H1 (cell line): ENCODE measurements around the gene MPLKIP. TPM values are rescaled to one million over a fixed set of nuclear protein-coding genes. Genes with fewer than 3 reads are reported as not detected.

ENCODE experiments used
- EZH2 ChIP-seq: fragments of 200-600 bp; sonication (generic); IDR thresholded peaks from 2 replicates; pipeline ENCODE4 v1.7.1; 2012; ENCODE audit warnings: low read depth, mild to moderate bottlenecking, moderate library complexity, low read length, inconsistent platforms; ENCODE audit not compliant: severe bottlenecking
- RAD21 ChIP-seq, 2 experiments: IDR thresholded peaks in 1 of 2; conservative IDR thresholded peaks in 1 of 2; 2 replicates each; pipeline ENCODE4 v1.6.1; 2011; ENCODE audit warnings: low read depth in 2 of 2, low read length in 2 of 2, improper control_type of control experiment in 1 of 2, inconsistent platforms in 1 of 2, mild to moderate bottlenecking in 1 of 2, moderate library complexity in 1 of 2
- RBBP5 ChIP-seq: IDR thresholded peaks from 2 replicates; pipeline ENCODE4 v1.7.1; 2012; ENCODE audit warnings: low read depth, mild to moderate bottlenecking, inconsistent platforms, low read length, moderate library complexity, borderline replicate concordance
- polyA plus RNA-seq, 7 experiments: library from polyadenylated mRNA; depleted of rRNA in 3 of 7; stranded (reverse) in 5 of 7; unstranded in 2 of 7; fragments of >200 nt in 5 of 7; fragments of 200-250 nt in 2 of 7; gene quantifications; 1 replicate in 5 of 7; 2 replicates in 1 of 7; 4 replicates in 1 of 7; pipeline versions ENCODE4 v1.2.1 to v1.2.3, GENCODE V29; 2011 to 2013; ENCODE audit warnings: missing spikeins in 2 of 7, mixed read lengths in 2 of 7
- total RNA-seq: library from RNA; stranded (reverse); fragmentation: NEBNext Ultra II Directional; extraction: Animal tissue kit (Norgen Biotek cat#: 25700); gene quantifications from 2 replicates; pipeline ENCODE4 v1.2.1, GENCODE V29; 2021
- TF ChIP-seq, protein P1 (sequence below): fragments of 300-600 bp; sonication (generic); IDR thresholded peaks from 2 replicates; pipeline ENCODE4 v1.7.1; 2012; ENCODE audit warnings: low read length, moderate library complexity, mild to moderate bottlenecking, inconsistent platforms; ENCODE audit not compliant: insufficient replicate concordance

MPLKIP gene
- total and polyA plus RNA-seq, 2 of the 8 experiments (the other 6 are each of a cell fraction or from before 2014, with no cell fraction given) = 57.2 to 73.4 TPM

GRCh38 chr7:40120020-40120419, 14.4 kb downstream of the MPLKIP start (continued):
- TF ChIP-seq, protein P1, sequence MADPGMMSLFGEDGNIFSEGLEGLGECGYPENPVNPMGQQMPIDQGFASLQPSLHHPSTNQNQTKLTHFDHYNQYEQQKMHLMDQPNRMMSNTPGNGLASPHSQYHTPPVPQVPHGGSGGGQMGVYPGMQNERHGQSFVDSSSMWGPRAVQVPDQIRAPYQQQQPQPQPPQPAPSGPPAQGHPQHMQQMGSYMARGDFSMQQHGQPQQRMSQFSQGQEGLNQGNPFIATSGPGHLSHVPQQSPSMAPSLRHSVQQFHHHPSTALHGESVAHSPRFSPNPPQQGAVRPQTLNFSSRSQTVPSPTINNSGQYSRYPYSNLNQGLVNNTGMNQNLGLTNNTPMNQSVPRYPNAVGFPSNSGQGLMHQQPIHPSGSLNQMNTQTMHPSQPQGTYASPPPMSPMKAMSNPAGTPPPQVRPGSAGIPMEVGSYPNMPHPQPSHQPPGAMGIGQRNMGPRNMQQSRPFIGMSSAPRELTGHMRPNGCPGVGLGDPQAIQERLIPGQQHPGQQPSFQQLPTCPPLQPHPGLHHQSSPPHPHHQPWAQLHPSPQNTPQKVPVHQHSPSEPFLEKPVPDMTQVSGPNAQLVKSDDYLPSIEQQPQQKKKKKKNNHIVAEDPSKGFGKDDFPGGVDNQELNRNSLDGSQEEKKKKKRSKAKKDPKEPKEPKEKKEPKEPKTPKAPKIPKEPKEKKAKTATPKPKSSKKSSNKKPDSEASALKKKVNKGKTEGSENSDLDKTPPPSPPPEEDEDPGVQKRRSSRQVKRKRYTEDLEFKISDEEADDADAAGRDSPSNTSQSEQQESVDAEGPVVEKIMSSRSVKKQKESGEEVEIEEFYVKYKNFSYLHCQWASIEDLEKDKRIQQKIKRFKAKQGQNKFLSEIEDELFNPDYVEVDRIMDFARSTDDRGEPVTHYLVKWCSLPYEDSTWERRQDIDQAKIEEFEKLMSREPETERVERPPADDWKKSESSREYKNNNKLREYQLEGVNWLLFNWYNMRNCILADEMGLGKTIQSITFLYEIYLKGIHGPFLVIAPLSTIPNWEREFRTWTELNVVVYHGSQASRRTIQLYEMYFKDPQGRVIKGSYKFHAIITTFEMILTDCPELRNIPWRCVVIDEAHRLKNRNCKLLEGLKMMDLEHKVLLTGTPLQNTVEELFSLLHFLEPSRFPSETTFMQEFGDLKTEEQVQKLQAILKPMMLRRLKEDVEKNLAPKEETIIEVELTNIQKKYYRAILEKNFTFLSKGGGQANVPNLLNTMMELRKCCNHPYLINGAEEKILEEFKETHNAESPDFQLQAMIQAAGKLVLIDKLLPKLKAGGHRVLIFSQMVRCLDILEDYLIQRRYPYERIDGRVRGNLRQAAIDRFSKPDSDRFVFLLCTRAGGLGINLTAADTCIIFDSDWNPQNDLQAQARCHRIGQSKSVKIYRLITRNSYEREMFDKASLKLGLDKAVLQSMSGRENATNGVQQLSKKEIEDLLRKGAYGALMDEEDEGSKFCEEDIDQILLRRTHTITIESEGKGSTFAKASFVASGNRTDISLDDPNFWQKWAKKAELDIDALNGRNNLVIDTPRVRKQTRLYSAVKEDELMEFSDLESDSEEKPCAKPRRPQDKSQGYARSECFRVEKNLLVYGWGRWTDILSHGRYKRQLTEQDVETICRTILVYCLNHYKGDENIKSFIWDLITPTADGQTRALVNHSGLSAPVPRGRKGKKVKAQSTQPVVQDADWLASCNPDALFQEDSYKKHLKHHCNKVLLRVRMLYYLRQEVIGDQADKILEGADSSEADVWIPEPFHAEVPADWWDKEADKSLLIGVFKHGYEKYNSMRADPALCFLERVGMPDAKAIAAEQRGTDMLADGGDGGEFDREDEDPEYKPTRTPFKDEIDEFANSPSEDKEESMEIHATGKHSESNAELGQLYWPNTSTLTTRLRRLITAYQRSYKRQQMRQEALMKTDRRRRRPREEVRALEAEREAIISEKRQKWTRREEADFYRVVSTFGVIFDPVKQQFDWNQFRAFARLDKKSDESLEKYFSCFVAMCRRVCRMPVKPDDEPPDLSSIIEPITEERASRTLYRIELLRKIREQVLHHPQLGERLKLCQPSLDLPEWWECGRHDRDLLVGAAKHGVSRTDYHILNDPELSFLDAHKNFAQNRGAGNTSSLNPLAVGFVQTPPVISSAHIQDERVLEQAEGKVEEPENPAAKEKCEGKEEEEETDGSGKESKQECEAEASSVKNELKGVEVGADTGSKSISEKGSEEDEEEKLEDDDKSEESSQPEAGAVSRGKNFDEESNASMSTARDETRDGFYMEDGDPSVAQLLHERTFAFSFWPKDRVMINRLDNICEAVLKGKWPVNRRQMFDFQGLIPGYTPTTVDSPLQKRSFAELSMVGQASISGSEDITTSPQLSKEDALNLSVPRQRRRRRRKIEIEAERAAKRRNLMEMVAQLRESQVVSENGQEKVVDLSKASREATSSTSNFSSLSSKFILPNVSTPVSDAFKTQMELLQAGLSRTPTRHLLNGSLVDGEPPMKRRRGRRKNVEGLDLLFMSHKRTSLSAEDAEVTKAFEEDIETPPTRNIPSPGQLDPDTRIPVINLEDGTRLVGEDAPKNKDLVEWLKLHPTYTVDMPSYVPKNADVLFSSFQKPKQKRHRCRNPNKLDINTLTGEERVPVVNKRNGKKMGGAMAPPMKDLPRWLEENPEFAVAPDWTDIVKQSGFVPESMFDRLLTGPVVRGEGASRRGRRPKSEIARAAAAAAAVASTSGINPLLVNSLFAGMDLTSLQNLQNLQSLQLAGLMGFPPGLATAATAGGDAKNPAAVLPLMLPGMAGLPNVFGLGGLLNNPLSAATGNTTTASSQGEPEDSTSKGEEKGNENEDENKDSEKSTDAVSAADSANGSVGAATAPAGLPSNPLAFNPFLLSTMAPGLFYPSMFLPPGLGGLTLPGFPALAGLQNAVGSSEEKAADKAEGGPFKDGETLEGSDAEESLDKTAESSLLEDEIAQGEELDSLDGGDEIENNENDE = no peak
- TF ChIP-seq EZH2 (no peak), RBBP5 (no peak), RAD21 (IDR thresholded peaks at IDR 0.05 in 1 of 2, conservative IDR thresholded peaks at IDR 0.05 in 1 of 2; ENCODE audit: low read depth in 2 of 2, low read length in 2 of 2) (no peak)
